Measurements from ENCODE around the gene MYL7.

- TF ChIP-seq CTCF (IDR thresholded peaks at IDR 0.05; ENCODE audit: insufficient read depth, low read length, poor library complexity, severe bottlenecking) (no peak), EZH2phosphoT487 (conservative IDR thresholded peaks at IDR 0.05; ENCODE audit: low read length) (no peak)
Observed at GRCh38 chr7:44149571-44150465, 8.7 kb upstream of the MYL7 start.
